ENCODE measurements around the gene TUBGCP3. TPM values are rescaled to one million over a fixed set of nuclear protein-coding genes. Genes with fewer than 3 reads are reported as not detected.

The TUBGCP3 gene
- total and polyA plus RNA-seq, 9 of the 15 experiments (the other 6 are each of a cell fraction or from before 2014, with no cell fraction given): 3.0 to 24.8 (median 15.2) TPM

- no peak for TF ChIP-seq ZNF609 (CRISPR knock-in tag; IDR thresholded peaks at IDR 0.05; ENCODE audit: borderline replicate concordance)
- no peak for TF ChIP-seq POLR3A (IDR thresholded peaks at IDR 0.05; ENCODE audit: borderline replicate concordance, extremely low read depth, insufficient read depth, insufficient read length)
These were observed 39.2 kb upstream of the TUBGCP3 start (continued) for GRCh38 chr13:112627161-112627560.

GRCh38 chr13:112626761-112627160, 38.8 kb upstream of the TUBGCP3 start:
- intact Hi-C loops (cut with micrococcal nuclease) (no loop called here), in situ Hi-C loops (cut with MboI) (no loop called here)
- H3K4me1 ChIP-seq (replicated peaks in 1 of 2; ENCODE audit: control insufficient read depth in 2 of 2, insufficient read depth in 2 of 2, low read length in 2 of 2): peaks cover 0 to 4% of the 10 kb centered on the region in 2 experiments; a peak in 1 of 5 replicates
- no peak for FAIRE-seq
- H3K27ac ChIP-seq (ENCODE audit: extremely low read depth, low read depth, low read length): no peak overlapping the region
- no peak for ATAC-seq
- no peaks in the 10 kb centered on the region for H3K79me2 ChIP-seq (ENCODE audit: control insufficient read depth, insufficient read depth, low read length)
- H3K9me1 ChIP-seq (ENCODE audit: control insufficient read depth, insufficient read depth, low read length): no peaks in the 10 kb centered on the region
- no peaks in the 10 kb centered on the region; the same call in 1 of the 2 replicates for H4K20me1 ChIP-seq (replicated peaks; ENCODE audit: control insufficient read depth, insufficient read depth, low read length)
- 11% methylated on average over 9 of the region's 10 CpGs for WGBS (ENCODE audit: insufficient coverage, low coverage, missing lambda C conversion rate)
- H2AFZ ChIP-seq (ENCODE audit: low read depth, low read length): no peak overlapping the region
- no peak for DNase-seq (ENCODE audit: extremely low read depth in 1 of 4, low spot score in 3 of 4)
- H3K9ac ChIP-seq (ENCODE audit: insufficient read depth in 1 of 2, low read depth in 2 of 2, low read length in 2 of 2): no peak overlapping the region
- no peak overlapping the region for H3K4me2 ChIP-seq (ENCODE audit: insufficient read depth, low read length)
- no peak overlapping the region for H3K4me3 ChIP-seq
- no TSS peak for BruUV-seq (replicated peaks)
- no peaks in the 10 kb centered on the region for H3K36me3 ChIP-seq (ENCODE audit: control insufficient read depth, insufficient read depth, low read length)
- peaks cover 30 to 56% of the 10 kb centered on the region in 2 experiments for H3K27me3 ChIP-seq (ENCODE audit: control insufficient read depth in 2 of 2, insufficient read depth in 2 of 2, low read length in 2 of 2)
- CTCF ChIA-PET (ENCODE audit: low intra/inter-chr PET ratio): no interaction called here
- no peak for TF ChIP-seq ZC3H4 (CRISPR knock-in tag; IDR thresholded peaks at IDR 0.05; ENCODE audit: borderline replicate concordance)
- no peak for TF ChIP-seq DMBX1 (CRISPR knock-in tag; IDR thresholded peaks at IDR 0.05; ENCODE audit: borderline replicate concordance)
- TF ChIP-seq, protein P1, sequence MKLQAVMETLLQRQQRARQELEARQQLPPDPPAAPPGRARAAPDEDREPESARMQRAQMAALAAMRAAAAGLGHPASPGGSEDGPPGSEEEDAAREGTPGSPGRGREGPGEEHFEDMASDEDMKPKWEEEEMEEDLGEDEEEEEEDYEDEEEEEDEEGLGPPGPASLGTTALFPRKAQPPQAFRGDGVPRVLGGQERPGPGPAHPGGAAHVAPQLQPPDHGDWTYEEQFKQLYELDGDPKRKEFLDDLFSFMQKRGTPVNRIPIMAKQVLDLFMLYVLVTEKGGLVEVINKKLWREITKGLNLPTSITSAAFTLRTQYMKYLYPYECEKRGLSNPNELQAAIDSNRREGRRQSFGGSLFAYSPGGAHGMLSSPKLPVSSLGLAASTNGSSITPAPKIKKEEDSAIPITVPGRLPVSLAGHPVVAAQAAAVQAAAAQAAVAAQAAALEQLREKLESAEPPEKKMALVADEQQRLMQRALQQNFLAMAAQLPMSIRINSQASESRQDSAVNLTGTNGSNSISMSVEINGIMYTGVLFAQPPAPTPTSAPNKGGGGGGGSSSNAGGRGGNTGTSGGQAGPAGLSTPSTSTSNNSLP (IDR thresholded peaks at IDR 0.05; ENCODE audit: borderline replicate concordance, low read depth, low read length): no peak
- no peak for TF ChIP-seq NONO (IDR thresholded peaks at IDR 0.05; ENCODE audit: low read depth in 2 of 2, low read length in 1 of 2)
- H3K9me3 ChIP-seq (replicated peaks; ENCODE audit: control insufficient read depth, insufficient read depth, low read depth, low read length): no peaks in the 10 kb centered on the region
- POLR2A ChIA-PET: interaction anchor here (0.7 kb wide), 1 partner anchor 10 kb away, joined by 3 read pairs; no protein-coding TSS in a partner anchor
